GM23338 (cell line): ENCODE data around the gene MEGF8.

ENCODE experiments used
- CREB1 ChIP-seq: fragments of 250-450 bp; sonication (Bioruptor Pico); IDR thresholded peaks from 2 replicates; pipeline ENCODE4 v1.5.0; 2020; ENCODE audit warnings: low read depth, mild to moderate bottlenecking, moderate library complexity
- CTCF ChIP-seq, 2 experiments: fragments of 200-600 bp in 1 of 2; sonication (generic) in 1 of 2; conservative IDR thresholded peaks; 2 replicates each; pipeline versions ENCODE4 v1.5.1 to v1.6.1; 2016 to 2017; ENCODE audit warnings: antibody characterized with exemption in 2 of 2, low read depth in 2 of 2, mild to moderate bottlenecking in 2 of 2, moderate library complexity in 1 of 2
- ETS1 ChIP-seq: IDR thresholded peaks from 2 replicates; pipeline ENCODE4 v1.6.1; 2016; ENCODE audit warnings: antibody characterized with exemption
- EZH2 ChIP-seq: fragments of 200-600 bp; sonication (generic); IDR thresholded peaks from one replicate; pipeline ENCODE4 v1.8.0; 2017; ENCODE audit warnings: antibody characterized with exemption, mild to moderate bottlenecking, low read depth; ENCODE audit not compliant: unreplicated experiment
- EZH2phosphoT487 ChIP-seq: fragments of 200-600 bp; sonication (generic); IDR thresholded peaks from one replicate; pipeline ENCODE4 v1.8.1; 2018; ENCODE audit warnings: antibody characterized with exemption; ENCODE audit not compliant: unreplicated experiment
- JUNB ChIP-seq: IDR thresholded peaks from one replicate; pipeline ENCODE4 v1.6.1; 2016; ENCODE audit warnings: antibody characterized with exemption; ENCODE audit not compliant: unreplicated experiment
- POLR2AphosphoS5 ChIP-seq: IDR thresholded peaks from 2 replicates; pipeline ENCODE4 v1.6.1; 2016; ENCODE audit warnings: antibody characterized with exemption, low read depth
- REST ChIP-seq: IDR thresholded peaks from one replicate; pipeline ENCODE4 v1.6.1; 2018; ENCODE audit warnings: antibody characterized with exemption; ENCODE audit not compliant: unreplicated experiment
- ZNF114 ChIP-seq: fragments of 250-450 bp; sonication (Bioruptor Pico); IDR thresholded peaks from 2 replicates; pipeline ENCODE4 v1.5.0; 2020; ENCODE audit warnings: mild to moderate bottlenecking, moderate library complexity
- ZNF331 ChIP-seq: fragments of 250-450 bp; sonication (Bioruptor Pico); IDR thresholded peaks from 2 replicates; pipeline ENCODE4 v1.5.0; 2020; ENCODE audit warnings: low read depth, mild to moderate bottlenecking, moderate library complexity
- ZNF462 ChIP-seq: fragments of 250-450 bp; sonication (Bioruptor Pico); IDR thresholded peaks from 2 replicates; pipeline ENCODE4 v1.5.0; 2020; ENCODE audit warnings: mild to moderate bottlenecking, moderate library complexity

GRCh38 chr19:42276821-42277220 is 48.6 kb upstream of the MEGF8 start:
- no peak for TF ChIP-seq CTCF (conservative IDR thresholded peaks at IDR 0.05; ENCODE audit: low read depth in 2 of 2)
- TF ChIP-seq EZH2, result no peak
- no peak for TF ChIP-seq ZNF114 (CRISPR knock-in tag)
- no peak for TF ChIP-seq ZNF331
- no peak for TF ChIP-seq POLR2AphosphoS5
- no peak for TF ChIP-seq EZH2phosphoT487
- TF ChIP-seq CREB1 (CRISPR knock-in tag), result no peak
- no peak for TF ChIP-seq ZNF462
- no peak for TF ChIP-seq REST
- no peak for TF ChIP-seq ETS1
- no peak for TF ChIP-seq JUNB
